Measurements from ENCODE around the gene BEST3.
"Not testable (repeated sequence)": the region's sequence is repeated elsewhere in the genome, so short reads cannot be mapped to it uniquely, and the experiment has no call there.

The BEST3 gene

DNA sequence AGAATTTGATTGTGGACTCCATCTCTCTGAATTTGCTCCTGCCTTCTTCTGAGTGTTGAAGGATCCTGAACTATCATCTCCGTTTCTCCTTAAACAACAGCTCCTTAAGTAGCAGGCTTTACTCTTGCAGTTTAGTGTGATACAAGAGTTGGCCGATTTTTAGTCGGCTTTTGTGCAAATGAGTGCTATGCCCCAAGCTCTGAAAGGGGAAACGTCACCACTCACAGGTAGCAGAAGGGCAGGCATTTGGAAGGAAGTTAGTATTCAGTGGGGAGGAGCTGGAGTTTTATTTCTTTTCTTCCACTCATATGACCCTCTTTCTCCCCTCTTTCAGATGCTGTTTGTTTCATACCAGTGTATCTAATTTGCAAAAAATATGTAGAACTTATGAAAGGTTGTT lies 51.9 kb downstream of the BEST3 start:
- FAIRE-seq: no peak

DNA sequence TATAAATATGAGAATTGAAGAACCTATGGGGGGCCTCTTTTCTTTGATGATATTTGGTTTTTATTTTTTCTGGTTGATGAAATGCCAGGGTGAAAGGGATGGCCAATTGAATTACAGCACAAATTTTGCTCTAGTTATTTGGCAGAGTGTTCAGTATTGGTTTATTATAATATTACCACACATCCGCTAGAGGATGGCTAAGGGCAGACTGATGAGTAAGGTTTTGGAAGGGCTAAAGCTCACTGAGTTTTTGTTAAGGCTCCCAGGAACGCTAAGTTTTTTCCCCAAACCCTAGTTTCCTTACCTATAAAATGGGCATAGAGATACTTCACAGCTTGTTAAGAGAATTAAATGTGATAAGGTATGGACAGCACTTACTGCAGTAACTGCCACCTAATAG lies 54.1 kb downstream of the BEST3 start:
- FAIRE-seq: no peak

DNA sequence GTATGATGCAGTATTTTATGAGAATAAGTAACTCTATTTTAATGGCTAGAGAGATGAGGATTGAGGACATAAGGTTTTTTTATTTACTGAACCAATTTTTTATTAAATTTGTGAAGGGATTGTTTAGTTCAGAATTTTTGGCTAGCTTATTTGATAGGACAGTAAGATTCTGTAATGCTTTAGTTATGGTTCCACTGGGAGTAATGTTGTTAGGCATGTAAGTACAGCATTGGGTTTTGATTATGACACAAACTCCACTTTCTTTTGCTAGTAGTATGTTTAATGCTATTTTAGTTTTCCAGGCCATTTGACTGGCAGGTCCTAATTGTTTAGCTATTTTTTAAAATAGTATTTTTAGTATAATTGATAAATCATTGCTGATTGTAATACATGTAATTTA lies 54.6 kb downstream of the BEST3 start:
- FAIRE-seq: no peak

DNA sequence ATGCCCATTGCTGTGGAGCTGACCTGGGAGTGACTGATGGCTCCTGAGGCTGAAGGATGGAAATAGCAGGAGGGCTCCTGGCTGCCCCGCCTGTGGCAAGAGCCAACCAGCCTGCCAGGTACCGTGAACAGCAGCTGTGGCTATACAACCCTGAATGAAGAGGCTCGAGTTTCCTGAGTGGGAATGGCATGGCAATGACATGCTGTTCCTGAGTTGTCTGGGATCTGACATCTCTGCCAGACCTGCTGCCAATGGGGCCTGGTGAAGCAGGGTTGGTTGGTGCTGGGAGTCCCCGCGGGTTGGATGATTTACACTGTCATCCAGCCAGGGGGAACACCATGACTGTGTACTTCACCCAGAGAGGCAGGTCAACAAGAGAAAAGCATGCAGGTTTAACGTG lies 56.6 kb downstream of the BEST3 start:
- no peak for FAIRE-seq

DNA sequence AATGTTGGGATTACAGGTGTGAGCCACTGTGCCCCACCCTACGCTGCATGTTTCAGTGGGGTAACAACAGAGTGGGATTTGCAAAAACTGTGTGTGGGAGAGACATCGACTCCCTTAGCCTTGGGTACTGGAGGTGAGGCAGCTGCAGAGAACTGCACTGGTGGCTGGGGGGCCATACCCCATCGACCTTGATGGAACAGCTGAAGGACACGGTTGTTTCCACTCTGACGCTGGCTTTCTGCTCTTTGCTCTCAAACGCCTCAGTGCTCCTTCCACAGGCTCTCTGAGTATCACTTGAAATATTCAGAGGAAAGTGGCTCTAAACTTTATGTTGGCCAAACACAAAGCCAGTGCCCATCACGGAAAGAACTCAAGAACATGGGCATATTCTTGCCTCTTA lies 57.6 kb downstream of the BEST3 start:
- no peak for FAIRE-seq

DNA sequence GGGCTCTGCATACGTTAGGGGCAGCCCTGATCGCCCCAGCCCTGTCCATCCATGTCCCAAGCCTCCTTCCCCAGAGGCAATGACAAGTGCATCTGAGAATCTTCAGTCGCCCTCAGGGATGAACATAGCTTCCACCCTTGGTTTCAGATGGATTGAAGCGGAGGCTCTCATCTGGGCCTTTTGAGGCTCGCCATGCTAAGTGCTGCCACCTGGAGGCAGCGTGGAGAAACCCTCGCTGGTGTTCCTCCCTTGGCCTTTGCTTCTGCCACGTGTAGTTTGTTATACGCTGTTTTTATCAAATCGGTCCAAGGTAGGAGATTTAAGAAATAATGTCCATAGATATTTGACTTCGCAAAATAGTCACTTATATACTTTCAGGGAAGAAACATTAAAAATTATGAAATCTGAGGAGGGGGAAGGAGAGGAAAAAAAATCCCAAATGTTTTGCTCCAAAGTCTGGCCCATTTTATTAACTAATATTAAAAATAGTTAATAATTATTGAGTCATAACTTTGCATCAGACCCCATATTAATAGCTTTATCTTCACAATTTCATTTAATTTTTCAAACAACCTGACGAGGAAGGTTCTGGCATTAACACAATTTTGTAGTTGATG lies 59.6 kb downstream of the BEST3 start:
- FAIRE-seq: peak; percentile 33

DNA sequence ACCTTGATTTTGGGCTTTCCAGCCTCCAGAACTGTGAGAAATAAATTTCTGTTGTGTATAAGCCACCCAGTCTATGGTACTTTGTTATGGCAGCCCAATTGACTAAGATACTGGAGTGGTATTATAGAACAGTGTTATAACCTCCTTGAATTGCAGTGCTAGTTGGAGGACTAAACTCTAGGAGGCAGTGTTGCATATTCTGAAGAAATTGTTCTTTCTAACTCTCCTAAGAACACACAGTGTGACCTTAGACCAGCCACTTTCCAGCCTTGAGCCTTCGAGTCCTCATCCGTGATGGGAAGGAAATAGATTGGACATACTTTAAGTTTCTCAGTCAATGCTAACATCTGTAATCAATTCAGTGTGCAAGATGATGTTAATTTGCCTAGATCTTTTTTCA lies 66.0 kb downstream of the BEST3 start:
- FAIRE-seq: no peak

DNA sequence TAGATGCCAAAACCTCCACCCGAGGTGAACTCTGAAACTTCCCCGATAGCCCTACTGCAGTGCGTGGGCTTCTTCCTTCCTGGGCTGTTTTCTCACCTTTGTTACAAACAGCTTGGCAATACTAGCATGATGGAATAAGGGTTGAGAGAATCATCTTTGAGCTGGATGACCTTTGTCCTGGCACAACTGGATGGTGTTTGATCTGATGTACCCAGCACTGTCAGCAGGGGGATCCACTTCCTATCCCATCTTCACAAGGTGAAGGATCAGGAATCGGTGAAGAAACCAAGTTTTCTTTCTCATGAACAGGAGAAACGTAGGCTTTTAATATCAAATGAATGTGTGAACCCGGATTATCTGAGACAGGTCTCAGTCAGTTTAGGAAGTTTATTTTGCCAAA lies 68.9 kb downstream of the BEST3 start:
- FAIRE-seq: no peak

DNA sequence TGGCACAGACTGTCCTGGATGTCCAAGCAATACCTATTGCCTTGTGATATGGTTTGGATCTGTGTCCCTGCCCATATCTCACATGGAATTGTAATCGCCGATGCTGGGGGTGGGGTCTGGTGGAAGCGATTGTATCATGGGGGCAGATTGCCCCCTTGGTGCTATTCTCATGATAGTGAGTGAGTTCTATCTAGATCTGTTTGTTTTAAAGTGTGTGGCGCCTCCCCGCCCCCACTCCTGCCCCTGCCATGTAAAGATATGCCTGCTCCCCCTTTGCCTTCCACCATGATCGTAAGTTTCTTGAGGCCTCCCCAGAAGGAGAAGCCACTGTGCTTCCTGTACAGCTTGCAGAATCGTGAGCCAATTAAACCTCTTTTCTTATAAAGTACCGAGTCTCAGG lies 71.6 kb downstream of the BEST3 start:
- FAIRE-seq: no peak

DNA sequence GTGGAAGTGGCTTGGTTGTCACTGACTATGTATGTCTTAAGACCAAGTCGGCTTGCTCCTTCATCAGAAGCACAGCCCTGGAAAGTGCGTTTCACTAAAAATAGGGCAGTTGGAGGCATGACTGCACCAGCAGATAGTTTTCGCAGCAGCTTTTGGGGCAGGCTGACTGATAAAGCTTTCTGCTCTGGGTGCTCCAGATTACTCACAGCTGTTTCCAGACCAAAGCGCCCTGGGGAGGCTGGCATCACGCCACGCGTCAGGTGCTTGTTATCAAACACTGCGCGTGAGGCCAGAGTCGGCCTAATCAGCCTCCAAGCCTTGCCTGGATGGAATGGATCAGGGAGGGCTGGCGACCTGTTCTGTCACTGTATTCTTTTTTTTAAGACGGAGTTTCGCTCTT lies 75.1 kb downstream of the BEST3 start:
- no peak for FAIRE-seq

DNA sequence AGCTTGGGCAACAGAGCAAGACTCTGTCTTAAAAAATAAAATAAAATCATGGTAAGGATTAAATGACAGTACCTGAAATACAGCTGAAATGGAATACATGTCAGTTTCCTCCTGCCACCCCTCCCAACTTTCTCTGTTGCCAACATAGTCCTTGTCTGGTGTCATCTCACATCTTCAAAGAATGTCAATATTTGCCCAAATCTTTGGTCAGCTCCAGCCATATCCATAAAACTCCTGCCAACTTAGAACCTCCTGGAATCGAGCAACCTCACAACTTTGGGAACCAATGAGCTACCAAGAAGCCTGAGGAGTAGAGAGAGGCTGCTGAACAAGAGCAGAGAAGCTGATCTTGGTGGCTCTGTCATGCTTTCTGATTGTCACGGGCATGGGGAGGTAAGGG lies 77.6 kb downstream of the BEST3 start:
- no peak for FAIRE-seq

DNA sequence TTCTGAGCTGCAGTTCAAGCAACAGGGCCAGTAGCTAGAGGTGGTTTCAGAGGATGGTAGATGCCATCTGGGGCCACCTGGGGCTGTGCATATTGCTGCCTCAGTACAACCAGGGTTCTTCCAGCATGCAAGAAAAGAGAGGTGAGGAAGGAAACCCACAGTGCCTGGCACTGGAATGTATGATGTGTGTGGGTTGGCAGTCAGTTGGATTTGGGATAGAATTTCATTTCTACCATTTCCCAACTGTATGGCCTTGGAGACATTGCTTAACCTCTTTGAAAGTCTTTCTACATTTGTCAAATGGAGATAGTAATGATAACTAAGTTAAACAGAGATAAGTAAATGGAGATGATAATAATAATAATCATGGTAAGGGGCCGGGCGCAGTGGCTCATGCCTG lies 78.2 kb downstream of the BEST3 start:
- FAIRE-seq: no peak

DNA sequence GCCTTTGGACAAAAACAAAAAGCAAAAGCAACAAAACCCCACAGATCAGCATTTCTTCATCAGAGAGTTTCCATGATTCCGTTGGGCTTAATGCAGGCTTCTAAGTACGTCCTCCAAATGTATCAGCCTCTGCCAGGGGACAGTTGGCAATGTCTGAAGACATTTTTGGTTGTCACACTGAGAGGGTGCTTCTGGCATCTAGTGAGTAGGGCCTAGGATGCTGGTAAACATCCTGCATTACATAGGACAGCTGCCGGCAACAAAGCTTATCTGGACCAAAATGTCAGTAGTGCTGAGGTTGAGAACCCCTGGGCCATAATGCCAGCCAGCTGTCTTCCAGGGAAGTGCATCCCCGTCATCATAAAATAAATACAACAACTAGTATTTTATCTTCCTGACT lies 79.0 kb downstream of the BEST3 start:
- FAIRE-seq: no peak

DNA sequence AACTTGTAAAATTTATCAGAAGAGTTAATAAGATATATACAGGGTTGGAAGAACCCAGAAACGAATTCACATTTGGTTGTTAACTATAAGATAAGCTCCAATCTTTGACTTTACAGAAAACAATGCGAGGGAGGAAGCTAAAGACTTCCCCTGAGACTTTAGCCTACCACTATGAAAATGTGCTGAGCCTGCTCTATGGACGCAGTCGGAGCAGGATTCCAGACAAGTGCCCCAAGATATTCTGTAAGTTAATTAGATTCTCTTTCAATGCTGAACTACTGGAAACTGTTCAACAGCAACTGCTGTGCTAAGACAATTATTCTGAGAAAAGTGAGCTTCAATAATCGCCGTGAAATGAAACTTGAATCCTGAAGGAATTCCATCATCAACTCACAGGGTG lies 80.1 kb downstream of the BEST3 start:
- no peak for FAIRE-seq

DNA sequence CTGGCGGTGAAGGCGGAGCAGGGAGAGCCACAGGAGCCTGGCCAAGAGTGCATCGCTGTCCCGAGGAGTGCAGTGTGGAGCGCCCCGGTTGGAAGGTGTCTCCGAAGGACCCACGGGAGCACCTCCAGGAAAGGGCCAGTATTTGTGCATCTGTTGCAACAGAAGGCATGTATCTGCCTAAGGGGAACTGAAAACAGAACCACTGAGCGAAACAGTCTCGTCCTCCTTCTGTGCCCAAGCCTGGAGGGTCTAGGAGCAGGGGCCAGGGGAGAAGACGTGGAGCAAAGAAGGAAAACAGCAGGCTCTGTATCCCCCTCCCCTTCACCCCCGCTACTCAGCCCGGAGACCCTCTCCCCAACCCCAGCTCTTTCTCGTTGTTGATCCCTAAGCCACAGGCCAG lies 83.1 kb downstream of the BEST3 start:
- no peak for FAIRE-seq

DNA sequence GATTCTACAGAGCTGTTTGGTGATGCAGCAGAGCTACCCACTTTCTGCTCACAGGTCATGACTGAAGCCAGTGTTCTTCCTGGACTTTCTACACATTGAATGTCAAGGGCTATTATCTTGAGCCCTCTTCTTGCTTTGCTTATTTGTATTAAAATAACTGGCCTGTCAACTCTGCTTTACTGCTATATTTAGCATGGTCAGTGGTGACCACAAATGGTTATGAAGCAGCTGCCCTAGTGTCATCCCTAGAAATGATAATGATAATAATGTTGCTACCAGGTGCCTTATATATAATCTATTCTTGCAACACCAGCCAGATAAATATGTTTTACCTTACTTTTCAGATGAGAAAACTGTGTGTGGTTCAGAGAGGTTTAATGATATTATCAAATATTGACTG lies 85.8 kb downstream of the BEST3 start:
- no peak for FAIRE-seq

DNA sequence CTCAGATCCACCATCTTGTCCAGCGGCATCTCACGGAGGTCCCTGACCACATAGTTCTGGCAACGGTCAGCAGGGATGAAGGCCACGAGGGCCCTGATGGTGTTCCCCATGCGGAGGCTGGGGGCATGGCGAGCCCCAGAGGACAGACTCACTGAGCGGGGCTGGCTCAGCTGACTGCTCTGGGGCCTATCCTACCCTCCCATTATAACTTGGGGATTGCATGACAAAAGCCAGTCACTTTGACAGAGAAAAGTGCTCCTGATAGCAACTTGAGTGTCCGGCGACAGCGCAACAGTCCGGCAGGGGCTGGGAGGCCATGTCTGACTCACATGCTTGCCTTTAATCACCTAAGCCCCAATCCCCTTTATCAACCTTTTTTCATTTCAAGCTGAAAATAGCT lies 88.4 kb downstream of the BEST3 start, which contains the start of gene LRRC10:
Gene LRRC10 (minus strand): TSS at position 179 of the 400 bp plus-strand sequence. CDS start 69 bp downstream, at position 110.
- FAIRE-seq: no peak

DNA sequence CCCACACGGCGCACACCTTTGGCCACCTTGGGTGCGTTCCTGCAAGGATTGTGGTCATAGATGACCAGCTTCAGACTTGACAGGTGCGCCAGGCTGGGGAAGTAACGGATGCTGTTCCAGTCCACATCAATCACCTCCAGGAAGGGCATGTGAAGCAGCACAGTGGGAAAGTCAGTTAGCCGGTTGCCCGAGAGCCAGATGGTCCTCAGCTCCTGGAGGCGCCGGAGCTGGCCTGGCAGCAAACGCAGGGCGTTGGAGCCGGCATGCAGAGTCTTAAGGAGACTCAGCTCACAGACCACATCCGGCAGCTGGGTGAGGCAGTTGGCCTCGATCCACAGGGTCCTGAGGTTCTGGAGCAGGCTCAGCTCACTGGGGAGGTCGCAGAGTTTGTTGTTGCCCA lies 89.0 kb downstream of the BEST3 start:
- FAIRE-seq: no peak

DNA sequence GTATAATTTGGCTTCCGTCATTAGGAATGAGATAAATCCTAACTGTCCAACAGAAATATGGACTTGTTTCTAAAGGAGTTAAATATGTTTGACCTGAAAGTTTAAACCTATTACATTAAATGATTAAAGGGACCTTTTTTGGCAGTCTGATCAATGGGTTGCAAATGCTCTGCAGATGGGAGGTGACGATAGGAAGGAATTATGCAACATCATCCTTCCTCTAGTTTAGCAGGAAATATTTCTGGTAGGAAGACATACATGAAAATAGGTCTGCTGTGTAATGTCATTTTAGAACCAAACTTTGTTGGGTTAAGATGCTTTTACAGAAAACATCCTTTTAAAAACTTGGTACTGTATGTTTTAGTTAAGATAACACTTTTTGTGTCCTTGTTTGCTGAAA lies 91.0 kb downstream of the BEST3 start:
- no peak for FAIRE-seq

DNA sequence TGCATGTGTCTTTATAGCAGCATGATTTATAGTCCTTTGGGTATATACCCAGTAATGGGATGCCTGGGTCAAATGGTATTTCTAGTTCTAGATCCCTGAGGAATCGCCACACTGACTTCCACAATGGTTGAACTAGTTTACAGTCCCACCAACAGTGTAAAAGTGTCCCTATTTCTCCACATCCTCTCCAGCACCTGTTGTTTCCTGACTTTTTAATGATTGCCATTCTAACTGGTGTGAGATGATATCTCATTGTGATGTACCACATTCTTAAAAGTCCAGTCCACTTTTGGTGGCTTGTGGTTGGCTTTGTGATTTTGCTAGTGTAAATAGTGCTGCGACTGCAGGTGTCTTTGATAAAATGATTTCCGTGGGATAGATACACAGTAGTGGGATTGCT lies 94.8 kb downstream of the BEST3 start:
- not testable (repeated sequence) for FAIRE-seq
